Common myeloid progenitor, CD34-positive (primary cell): Measurements from ENCODE around the gene RAD51D.

Experiments used
- CTCF ChIA-PET: fragments of 350-600 bp; sonication (Branson Sonifier 250); formaldehyde crosslinking; loops from one replicate; lab custom pipeline; 2021; ENCODE audit warnings: antibody characterized with exemption; lab: Charles Lee
- POLR2A ChIA-PET: fragments of 350-600 bp; sonication (Branson Sonifier 250); formaldehyde crosslinking; loops from one replicate; lab custom pipeline; 2021; ENCODE audit warnings: antibody characterized with exemption; lab: Charles Lee
- DNase-seq, 3 donors: peaks; one replicate each; pipeline versions ENCODE4 v3.0.0 to v3.0.0-alpha.2; 2013
- H3K27ac ChIP-seq, 2 experiments: 1 replicate in 1 of 2; 2 replicates in 1 of 2; pipeline ENCODE4 v1.7.0; 2013; ENCODE audit warnings: inconsistent platforms in 2 of 2, low read length in 2 of 2, mild to moderate bottlenecking in 2 of 2, low read depth in 1 of 2, moderate library complexity in 1 of 2; ENCODE audit not compliant: severe bottlenecking in 2 of 2, insufficient read depth in 1 of 2, poor library complexity in 1 of 2
- H3K27me3 ChIP-seq, 5 experiments: replicated peaks in 2 of 5; 1 replicate in 3 of 5; 2 replicates in 2 of 5; pipeline versions ENCODE4 v1.6.1 to v1.7.0; 2013; ENCODE audit warnings: low read length in 4 of 5, mild to moderate bottlenecking in 2 of 5, moderate library complexity in 2 of 5, inconsistent platforms in 1 of 5; ENCODE audit not compliant: insufficient read depth in 5 of 5, control insufficient read depth in 4 of 5
- H3K36me3 ChIP-seq, 4 experiments: 1 replicate in 2 of 4; 2 replicates in 2 of 4; pipeline versions ENCODE4 v1.6.1 to v1.7.0; 2013; ENCODE audit warnings: low read length in 3 of 4, control low read depth in 1 of 4, mild to moderate bottlenecking in 1 of 4; ENCODE audit not compliant: control insufficient read depth in 4 of 4, insufficient read depth in 4 of 4
- H3K4me1 ChIP-seq, 4 experiments: 1 replicate in 3 of 4; 2 replicates in 1 of 4; pipeline versions ENCODE4 v1.6.1 to v1.7.1; 2013; ENCODE audit warnings: low read length in 3 of 4, mild to moderate bottlenecking in 3 of 4, control low read depth in 1 of 4, inconsistent platforms in 1 of 4, moderate library complexity in 1 of 4; ENCODE audit not compliant: control insufficient read depth in 4 of 4, insufficient read depth in 4 of 4; ENCODE audit errors: control extremely low read depth in 1 of 4
- H3K4me3 ChIP-seq, 7 experiments: 1 replicate in 4 of 7; 2 replicates in 3 of 7; pipeline versions ENCODE4 v1.5.1 to v1.7.0; 2013; ENCODE audit warnings: mild to moderate bottlenecking in 7 of 7, low read length in 6 of 7, moderate library complexity in 6 of 7, inconsistent platforms in 2 of 7, low read depth in 2 of 7, control low read depth in 1 of 7; ENCODE audit not compliant: insufficient read depth in 4 of 7, control insufficient read depth in 1 of 7; ENCODE audit errors: extremely low read depth in 1 of 7
- H3K9me3 ChIP-seq, 5 experiments: 1 replicate in 4 of 5; 2 replicates in 1 of 5; pipeline versions ENCODE4 v1.6.1 to v1.7.1; 2013; ENCODE audit warnings: low read length in 4 of 5, mild to moderate bottlenecking in 2 of 5, inconsistent platforms in 1 of 5, low read depth in 1 of 5, moderate library complexity in 1 of 5; ENCODE audit not compliant: control insufficient read depth in 4 of 5, insufficient read depth in 2 of 5; ENCODE audit errors: control extremely low read depth in 1 of 5
- WGBS: methylation state at CpG from one replicate; pipeline ENCODE4 v1.1.5; 2013; ENCODE audit not compliant: insufficient coverage; 5-methylcytosine and 5-hydroxymethylcytosine counted together

The RAD51D gene

DNA sequence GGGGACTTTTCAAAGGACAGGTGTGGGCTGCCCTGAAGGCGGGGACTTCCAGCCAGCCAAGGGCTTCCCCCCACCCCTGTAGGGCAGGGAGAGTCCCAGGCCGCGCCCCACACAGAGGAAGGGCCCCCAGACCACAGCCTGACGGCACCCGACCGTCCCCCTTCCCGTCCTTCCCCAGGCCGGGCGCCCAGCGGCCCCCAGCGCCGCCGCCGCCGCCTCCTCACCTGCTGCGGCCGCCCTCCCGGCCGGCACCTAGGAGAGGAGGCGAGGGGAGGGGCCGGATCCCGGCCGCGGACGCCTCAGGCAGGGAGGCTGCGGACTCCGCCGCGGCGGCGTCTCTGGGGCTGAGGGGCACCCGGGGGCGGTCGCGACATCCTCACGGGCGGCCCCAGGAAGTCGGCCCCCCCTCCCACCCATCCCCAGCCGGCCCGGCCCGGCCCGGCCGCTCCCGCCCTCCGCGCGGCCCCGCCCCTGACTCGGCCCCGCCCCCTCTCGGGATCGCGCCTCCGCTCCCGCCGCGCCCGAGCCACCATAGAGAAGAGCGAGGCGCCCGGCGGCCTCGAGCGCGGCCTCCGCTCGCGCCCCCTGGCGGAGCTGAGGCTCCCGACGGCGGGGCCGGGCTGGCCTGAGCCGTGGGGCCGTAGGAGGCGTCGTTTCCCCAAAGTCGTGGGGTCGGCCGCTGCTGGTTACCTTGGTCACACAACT lies 30.6 kb downstream of the RAD51D start:
- peaks cover 12 to 35% (median 27%) of the 10 kb centered on the region in 4 experiments for H3K4me1 ChIP-seq
- peak overlapping the region; percentile 58 to 95 (median 90) for H3K4me3 ChIP-seq
- POLR2A ChIA-PET, result interaction anchor here (0.7 to 1.5 kb wide), 6 partner anchors 25 to 108 kb away, joined by 3 to 6 read pairs (median 3); partner anchors contain the start of genes LIG3 and RFFL
- peak overlapping the region; percentile 72 to 84 for H3K27ac ChIP-seq
- H3K36me3 ChIP-seq, result peaks cover 0 to 3% (median 0%) of the 10 kb centered on the region in 4 experiments
- no peaks in the 10 kb centered on the region for H3K9me3 ChIP-seq
- no peaks in the 10 kb centered on the region for H3K27me3 ChIP-seq
- CTCF ChIA-PET, result interaction anchor here (1.0 to 2.6 kb wide), 20 partner anchors 7 to 98 kb away, joined by 3 to 31 read pairs (median 5); partner anchors contain the start of genes RAD51D and RFFL
- peak; percentile 78 to 90 (median 89) for DNase-seq
- 0% methylated on average over 43 of the region's 80 CpGs for WGBS

DNA sequence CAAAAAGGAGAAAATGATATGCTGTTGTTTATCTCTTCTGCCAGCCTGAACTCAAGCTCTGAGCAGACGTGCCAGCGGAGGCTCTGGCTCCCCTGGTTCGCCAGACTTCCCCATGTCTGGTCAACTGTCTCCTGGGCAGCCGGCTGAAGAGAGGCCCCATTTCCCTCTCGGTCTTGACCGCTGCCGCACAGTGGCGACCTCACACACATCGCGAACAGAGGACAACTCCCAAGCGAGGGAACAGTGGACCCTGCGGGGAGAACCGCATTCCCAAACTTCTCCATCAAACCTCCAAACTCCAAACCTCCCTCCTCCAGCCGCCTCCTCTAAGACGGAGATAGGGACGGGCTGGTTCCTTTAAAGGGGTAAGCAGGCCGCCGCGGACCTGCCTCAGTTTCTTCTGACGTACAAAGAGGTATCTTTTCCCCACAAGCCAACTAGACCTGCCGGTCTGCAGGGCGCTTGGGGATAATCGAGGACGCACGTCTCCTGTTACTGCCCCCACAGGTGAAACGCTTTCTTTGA lies 31.2 kb downstream of the RAD51D start:
- Histone ChIP-seq H3K4me1 (peaks cover 12 to 35% (median 27%) of the 10 kb centered on the region in 4 experiments), H3K9me3 (no peaks in the 10 kb centered on the region), H3K27ac (peak overlapping the region; percentile 64 to 84), H3K36me3 (peaks cover 0 to 3% (median 0%) of the 10 kb centered on the region in 4 experiments), H3K4me3 (peak overlapping the region; percentile 58 to 95 (median 90)), H3K27me3 (no peaks in the 10 kb centered on the region)
- ChIA-PET CTCF (interaction anchor here (1.0 to 1.4 kb wide), 3 partner anchors 9 to 65 kb away, joined by 3 to 4 read pairs (median 4); no protein-coding TSS in a partner anchor), POLR2A (interaction anchor here (0.8 to 1.5 kb wide), 6 partner anchors 13 to 108 kb away, joined by 3 to 6 read pairs (median 4); partner anchors contain the start of genes LIG3 and RFFL)
- 0% methylated on average over 16 of the region's 26 CpGs for WGBS
- DNase-seq, result peak in 2 of 3 donors; percentile 61 to 70

DNA sequence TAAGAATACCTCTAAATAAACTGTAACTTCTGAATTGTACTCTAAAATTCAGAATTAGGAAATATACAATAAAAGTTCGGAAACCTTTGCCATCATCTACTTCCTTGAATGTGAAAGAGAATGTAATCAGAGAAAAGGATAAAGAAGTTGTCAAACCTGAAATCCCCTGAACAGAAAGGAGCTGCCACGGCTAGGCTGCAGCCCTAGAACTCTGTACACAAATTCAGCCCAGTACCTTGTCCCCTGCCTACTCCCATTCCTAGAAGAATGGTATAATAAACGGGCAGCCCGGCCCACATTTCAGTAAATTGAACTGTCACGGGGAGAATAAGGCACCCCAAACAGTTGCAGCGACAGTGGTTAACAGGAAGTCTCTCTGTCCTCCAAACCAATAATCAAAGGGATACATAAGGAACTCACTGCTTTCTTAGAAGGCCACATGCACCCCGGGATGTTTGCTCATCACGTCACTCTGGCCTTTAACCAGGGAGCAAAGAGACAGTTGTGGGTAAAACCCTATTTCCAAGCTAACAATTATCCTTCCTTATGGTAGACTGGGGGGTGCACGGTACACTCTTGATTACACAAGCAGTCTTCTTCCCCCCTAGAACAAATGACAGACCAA lies 31.8 kb downstream of the RAD51D start:
- CTCF ChIA-PET, result interaction anchor here (0.6 to 1.4 kb wide), 5 partner anchors 10 to 107 kb away, joined by 3 to 4 read pairs (median 4); no protein-coding TSS in a partner anchor
- POLR2A ChIA-PET, result interaction anchor here (0.8 to 1.5 kb wide), 6 partner anchors 13 to 107 kb away, joined by 3 to 6 read pairs (median 4); partner anchors contain the start of genes LIG3 and RFFL
- WGBS, result 0% methylated on average over 5 of the region's 9 CpGs
- Histone ChIP-seq H3K27ac (peak overlapping the region; percentile 64 to 84), H3K4me3 (peak overlapping the region in 6 of 7 experiments; percentile 85 to 95 (median 91)), H3K9me3 (no peaks in the 10 kb centered on the region), H3K4me1 (peaks cover 12 to 35% (median 27%) of the 10 kb centered on the region in 4 experiments), H3K36me3 (peaks cover 0 to 3% (median 0%) of the 10 kb centered on the region in 4 experiments), H3K27me3 (no peaks in the 10 kb centered on the region)
- peak in 1 of 3 donors; percentile 16 for DNase-seq

DNA sequence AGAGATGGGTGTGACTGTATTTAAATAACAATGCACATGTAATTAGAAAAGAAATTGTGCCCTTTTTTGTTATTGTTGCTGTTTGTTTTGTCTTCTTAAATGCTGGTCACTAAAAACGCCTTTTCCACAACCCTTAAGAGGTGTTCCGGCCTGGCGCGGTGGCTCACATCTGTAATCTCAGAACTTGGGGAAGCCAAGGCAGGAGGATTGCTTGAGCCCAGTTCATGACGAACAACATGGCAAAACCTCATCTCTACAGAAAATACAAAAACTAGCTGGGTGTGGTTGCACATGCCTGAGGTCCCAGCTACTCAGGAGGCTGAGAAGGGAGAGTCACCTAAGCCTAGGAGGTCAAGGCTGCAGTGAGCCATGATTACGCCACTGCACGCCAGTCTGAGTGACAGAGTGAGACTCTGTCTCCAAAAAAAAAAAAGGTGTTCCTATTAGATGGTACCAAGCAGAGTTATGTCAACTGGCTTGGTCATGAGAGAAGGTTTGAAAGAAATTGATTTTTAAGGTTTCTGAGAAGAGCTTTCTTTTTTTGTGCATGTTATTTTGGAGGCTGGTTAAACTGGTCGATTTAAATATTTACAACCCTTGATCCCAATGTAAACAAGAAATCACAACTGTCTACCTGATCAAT lies 32.6 kb downstream of the RAD51D start:
- peaks cover 12 to 40% (median 30%) of the 10 kb centered on the region in 4 experiments for H3K4me1 ChIP-seq
- H3K27ac ChIP-seq, result no peak overlapping the region
- no peaks in the 10 kb centered on the region for H3K9me3 ChIP-seq
- DNase-seq, result no peak
- CTCF ChIA-PET, result interaction anchor here (0.6 to 1.4 kb wide), 3 partner anchors 36 to 106 kb away, joined by 3 to 4 read pairs (median 4); no protein-coding TSS in a partner anchor
- POLR2A ChIA-PET, result interaction anchor here (1.0 to 1.5 kb wide), 3 partner anchors 22 to 106 kb away, joined by 3 to 6 read pairs (median 4); partner anchors contain the start of gene LIG3
- H3K4me3 ChIP-seq, result peak overlapping the region in 3 of 7 experiments; percentile 85 to 95 (median 87)
- WGBS, result 98% methylated on average over 5 of the region's 8 CpGs
- H3K27me3 ChIP-seq, result no peaks in the 10 kb centered on the region
- H3K36me3 ChIP-seq, result no peaks in the 10 kb centered on the region

DNA sequence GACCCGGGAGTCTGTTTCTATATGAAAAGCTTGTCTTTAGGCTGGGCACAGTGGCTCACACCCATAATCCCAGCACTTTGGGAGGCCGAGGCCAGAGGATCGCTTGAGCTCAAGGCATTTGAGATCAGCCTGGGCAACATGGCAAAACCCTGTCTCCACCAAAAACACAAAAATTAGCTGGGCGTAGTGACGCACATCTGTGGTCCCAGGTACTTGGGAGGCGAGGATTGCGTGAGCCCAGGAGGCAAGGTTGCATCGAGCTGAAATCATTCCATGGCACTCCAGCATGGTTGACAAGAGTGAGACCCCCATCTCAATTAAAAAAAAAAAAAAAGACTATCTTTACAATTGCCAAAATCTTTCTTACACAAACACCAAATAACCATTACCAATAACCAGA lies 33.5 kb downstream of the RAD51D start:
- CTCF ChIA-PET, result interaction anchor here (0.5 to 1.8 kb wide), 4 partner anchors 12 to 89 kb away, joined by 3 to 4 read pairs (median 4); partner anchors contain the start of gene RFFL
- Histone ChIP-seq H3K9me3 (no peaks in the 10 kb centered on the region), H3K4me1 (peaks cover 12 to 44% (median 30%) of the 10 kb centered on the region in 4 experiments), H3K4me3 (no peak overlapping the region), H3K27ac (no peak overlapping the region), H3K27me3 (no peaks in the 10 kb centered on the region), H3K36me3 (no peaks in the 10 kb centered on the region)
- POLR2A ChIA-PET, result no interaction called here
- DNase-seq, result no peak
- 100% methylated on average over 8 of the region's 8 CpGs for WGBS

DNA sequence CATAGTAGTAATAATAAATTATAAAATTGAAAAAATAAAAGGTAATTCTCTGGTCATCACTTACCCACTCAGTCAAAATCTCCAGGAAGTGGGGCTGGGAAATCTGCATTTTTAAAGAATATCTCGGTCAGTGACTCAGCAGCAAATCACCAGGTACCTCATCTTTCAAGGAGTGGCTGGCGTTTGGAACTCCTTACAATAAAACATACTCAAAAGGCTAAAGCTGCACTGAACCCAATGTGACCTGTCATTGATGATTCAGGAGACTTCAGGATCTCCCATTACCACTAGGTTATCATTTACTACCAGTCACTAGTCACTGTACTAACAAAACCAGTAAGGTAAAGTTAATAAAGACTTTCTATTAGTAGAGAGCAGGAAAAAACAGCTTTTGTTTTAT lies 34.7 kb downstream of the RAD51D start:
- CTCF ChIA-PET, result interaction anchor here (0.6 to 1.8 kb wide), 4 partner anchors 11 to 86 kb away, joined by 3 to 4 read pairs (median 4); partner anchors contain the start of gene RFFL
- no peaks in the 10 kb centered on the region for H3K27me3 ChIP-seq
- no peaks in the 10 kb centered on the region for H3K36me3 ChIP-seq
- WGBS, result 100% methylated on average over 1 of the region's 2 CpGs
- POLR2A ChIA-PET, result no interaction called here
- peaks cover 15 to 48% (median 26%) of the 10 kb centered on the region in 4 experiments for H3K4me1 ChIP-seq
- no peak for DNase-seq
- H3K27ac ChIP-seq, result no peak overlapping the region
- H3K9me3 ChIP-seq, result no peaks in the 10 kb centered on the region
- no peak overlapping the region for H3K4me3 ChIP-seq
